NCI-H345 (cell line): Measurements from ENCODE around the gene C10orf105.
A peak's percentile ranks its signal among the peaks of the same experiment; 100 is the strongest.

Experiments
- DNase-seq: peaks from one replicate; lab custom pipeline; 2025; lab: John Stamatoyannopoulos, UW

C10orf105 gene

GRCh38 chr10:71697938-71698709 is 21.5 kb downstream of the C10orf105 start:
- no peak for DNase-seq

GRCh38 chr10:71696628-71697326 is 22.8 kb downstream of the C10orf105 start:
- peak; percentile 29 for DNase-seq

DNA sequence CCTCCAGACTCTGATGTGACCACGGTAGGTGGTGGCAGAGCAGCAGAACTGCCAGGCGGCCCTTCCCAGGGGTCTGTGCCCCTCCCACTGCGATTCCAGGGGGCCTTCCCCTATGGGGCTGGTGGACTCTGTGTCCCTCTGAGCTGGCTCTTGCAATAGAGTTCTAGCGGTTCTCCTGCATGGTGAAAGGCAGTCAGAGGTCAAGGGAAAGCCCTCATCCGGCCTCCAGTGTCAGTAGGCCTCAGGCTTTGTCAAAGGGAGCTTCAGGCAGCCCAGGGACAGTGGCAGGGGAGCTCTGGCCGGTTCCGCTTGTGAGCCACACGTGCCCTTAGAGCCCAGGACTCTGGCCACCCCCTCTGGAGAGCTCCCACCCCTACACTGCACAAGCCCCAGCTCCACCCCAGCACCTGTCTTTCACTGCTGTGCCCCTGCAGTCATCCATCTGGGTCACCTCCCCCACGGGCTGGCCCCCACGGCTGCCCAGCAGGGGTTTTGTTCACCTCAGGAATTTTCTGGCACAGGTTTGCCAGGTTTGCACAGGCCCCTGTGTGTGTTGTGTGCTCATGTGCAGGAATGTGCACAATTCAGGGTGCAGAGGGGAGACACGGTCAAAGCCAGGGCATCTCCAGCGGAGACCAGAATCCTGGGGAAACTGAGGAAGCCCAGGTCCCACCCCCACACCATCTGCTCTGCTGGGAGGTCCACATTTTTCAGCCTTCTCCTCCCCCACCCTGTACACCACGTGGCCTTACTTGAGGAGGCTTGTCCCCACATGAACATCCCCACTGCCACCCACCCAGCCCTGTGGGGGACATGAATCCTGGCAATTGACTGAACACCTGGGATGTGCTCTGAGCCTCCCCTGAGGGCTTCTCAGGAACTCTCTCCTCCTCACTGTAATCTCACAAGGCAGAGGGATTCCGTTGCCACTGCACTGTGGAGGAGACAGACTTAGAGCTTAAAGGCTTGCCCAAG is 23.8 kb downstream of the C10orf105 start:
- no peak for DNase-seq

GRCh38 chr10:71694567-71694968 is 25.0 kb downstream of the C10orf105 start:
- DNase-seq = no peak

GRCh38 chr10:71694039-71694501 is 25.5 kb downstream of the C10orf105 start:
- DNase-seq = no peak

GRCh38 chr10:71693377-71693776 is 26.2 kb downstream of the C10orf105 start:
- DNase-seq = no peak

DNA sequence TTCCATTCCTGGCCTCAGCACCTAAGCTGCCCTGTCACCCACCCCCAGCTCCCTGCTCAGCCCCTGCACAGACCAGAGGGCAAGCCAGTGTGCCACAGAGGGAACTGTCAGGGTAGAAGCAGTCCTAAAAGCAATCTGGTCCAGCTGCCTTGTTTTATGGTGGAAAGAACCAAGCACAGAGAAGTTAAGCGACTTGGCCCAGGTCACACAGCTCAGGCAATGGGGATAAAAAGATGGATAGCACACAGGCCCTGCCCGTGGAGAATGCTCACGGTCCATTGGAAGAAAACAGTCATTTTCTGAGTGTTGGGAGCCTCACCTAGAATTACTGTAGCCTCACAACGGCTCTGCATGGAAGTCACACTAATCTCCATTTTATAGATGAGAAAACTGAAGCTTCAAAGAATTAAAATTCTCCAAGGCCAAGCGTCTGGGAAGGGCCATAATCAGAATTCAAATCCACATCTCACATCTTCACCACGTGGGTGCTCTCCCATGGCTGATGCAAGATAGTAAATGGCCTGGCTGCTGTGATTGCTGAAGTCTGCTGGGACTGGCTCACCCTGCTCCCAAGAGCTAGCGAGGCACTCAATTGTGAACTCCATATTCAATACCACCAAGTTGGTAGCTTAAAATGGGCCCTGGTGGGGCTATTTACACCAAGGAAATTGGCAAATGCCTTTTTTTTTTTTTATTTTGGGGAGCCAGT is 26.8 kb downstream of the C10orf105 start:
- no peak for DNase-seq

DNA sequence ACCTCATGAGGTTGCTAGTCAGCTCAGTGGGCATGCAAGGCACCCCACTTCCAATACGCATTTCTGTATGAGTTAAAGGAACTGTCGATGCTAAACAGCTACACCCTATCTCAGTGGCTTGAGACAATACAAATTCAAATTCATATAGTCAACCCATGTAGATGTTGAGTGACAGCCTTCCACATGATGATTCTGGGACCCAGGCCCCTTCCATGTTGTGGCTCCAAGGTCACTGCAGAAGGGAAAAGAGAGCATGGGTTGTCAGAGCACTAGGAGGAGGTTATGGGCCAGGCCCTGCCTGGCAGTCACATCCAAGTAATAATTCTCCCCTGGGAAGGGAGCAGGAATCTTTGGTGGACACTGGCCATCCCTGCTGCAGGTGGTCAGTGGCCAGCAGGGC is 28.2 kb downstream of the C10orf105 start:
- no peak for DNase-seq

DNA sequence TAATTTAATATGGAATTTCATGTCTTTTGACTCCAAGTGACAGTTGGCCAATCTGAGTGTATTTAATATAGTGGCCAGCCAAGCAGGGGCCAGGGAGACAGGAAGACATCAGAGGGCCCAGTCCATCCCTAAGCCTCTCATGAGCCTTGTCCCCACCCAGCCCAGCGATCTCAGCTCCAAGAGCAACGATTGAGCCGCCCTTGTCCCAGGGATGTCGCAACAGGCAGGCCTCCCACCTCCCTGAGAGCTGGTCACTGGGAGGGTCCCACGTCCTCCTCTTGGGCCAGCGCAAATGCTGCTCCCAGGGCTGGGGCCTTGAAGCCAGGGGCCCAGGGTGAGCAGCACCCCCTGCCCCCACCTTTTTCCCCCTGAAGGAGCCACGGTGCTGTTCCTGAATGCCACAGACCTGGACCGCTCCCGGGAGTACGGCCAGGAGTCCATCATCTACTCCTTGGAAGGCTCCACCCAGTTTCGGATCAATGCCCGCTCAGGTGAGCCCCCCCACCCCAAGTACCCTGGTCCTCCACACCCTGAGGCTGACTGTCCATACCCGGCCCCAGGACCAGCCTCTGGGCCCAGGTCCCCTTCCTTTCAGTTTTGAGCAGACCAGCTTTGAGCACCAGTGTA is 29.4 kb downstream of the C10orf105 start:
- no peak for DNase-seq

GRCh38 chr10:71688256-71688655 is 31.3 kb downstream of the C10orf105 start:
- no peak for DNase-seq

DNA sequence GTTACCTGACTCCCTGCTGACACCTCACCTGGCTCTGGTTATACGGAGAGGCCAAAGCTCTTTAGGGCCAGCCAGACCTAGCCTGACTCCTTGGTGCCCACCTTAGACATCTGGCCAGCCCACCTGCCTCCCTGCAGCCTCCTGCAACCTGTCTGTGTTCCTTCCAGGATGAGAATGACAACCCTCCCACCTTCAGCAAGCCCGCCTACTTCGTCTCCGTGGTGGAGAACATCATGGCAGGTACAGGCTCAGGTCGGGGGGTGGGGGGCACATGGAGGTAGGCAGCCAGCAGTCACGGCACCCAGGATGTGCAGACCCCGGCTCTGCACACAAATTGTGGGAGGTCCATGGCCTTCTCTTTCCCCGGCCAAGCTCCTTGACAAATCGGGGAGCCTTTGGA is 32.1 kb downstream of the C10orf105 start:
- DNase-seq = no peak

DNA sequence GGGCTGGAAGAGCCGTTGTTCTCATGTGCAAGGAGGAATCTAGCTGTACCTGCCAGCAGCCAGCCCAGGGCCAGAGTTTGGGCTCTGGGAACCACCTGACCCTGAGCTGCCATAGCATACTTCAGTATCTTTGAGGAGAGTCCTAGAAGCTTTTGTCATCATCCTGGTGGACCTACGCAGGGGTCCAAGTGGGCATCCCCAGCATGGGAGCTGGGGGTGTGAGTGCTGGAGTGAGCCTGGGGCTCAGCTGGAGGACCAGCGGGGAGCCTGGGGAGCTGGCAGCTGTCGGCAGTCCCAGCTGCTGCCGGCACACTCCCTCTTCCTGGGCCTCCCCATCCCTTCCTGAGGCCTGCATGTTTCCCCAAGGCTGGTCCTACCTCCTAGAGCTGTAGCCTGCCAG is 32.5 kb downstream of the C10orf105 start:
- peak; percentile 49 for DNase-seq

GRCh38 chr10:71685554-71686232 is 33.9 kb downstream of the C10orf105 start:
- peak; percentile 11 for DNase-seq

DNA sequence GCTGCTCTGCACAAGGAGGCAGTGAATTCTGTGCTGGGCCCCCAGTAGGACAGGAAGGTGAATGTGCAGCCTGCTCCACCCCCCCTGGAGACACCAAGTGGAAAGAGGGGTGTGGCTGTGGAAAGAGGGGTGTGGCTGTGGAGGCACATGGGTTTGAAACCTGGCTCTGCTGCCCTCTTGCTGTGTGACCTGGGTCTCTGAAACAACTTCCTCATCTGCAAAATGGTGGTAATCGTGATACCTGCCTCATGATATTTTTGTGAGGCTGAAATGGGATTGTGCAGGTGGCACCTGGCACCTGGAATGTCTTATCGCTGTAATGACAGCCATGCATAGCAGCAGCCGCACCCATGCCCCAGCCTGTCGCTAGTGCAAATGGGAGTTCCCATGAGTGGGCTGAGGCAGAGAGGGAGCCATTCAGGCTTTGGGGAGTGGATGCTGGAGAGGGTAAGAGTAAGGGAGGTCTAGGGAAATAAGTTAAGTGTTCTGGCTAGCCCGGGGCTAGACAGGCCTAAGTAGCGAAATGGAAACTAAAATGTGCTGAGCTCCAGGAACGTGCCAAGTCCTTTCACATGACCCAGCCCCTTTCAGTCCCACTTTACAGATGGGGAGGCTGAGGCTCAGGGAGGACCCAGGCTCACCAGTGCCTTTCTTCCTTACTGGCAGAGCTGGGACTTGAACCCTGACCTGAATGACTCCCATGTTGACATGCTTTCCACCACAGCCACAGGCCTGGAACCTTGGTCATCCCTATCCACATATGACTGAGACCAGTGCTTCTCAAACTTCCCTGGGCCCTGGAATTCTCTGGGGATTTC is 35.0 kb downstream of the C10orf105 start:
- no peak for DNase-seq

GRCh38 chr10:71683301-71683700 is 36.3 kb downstream of the C10orf105 start:
- no peak for DNase-seq

- no peak for DNase-seq
These were observed 37.6 kb downstream of the C10orf105 start for GRCh38 chr10:71681977-71682376.

GRCh38 chr10:71679425-71679824 is 40.2 kb downstream of the C10orf105 start:
- no peak for DNase-seq

DNA sequence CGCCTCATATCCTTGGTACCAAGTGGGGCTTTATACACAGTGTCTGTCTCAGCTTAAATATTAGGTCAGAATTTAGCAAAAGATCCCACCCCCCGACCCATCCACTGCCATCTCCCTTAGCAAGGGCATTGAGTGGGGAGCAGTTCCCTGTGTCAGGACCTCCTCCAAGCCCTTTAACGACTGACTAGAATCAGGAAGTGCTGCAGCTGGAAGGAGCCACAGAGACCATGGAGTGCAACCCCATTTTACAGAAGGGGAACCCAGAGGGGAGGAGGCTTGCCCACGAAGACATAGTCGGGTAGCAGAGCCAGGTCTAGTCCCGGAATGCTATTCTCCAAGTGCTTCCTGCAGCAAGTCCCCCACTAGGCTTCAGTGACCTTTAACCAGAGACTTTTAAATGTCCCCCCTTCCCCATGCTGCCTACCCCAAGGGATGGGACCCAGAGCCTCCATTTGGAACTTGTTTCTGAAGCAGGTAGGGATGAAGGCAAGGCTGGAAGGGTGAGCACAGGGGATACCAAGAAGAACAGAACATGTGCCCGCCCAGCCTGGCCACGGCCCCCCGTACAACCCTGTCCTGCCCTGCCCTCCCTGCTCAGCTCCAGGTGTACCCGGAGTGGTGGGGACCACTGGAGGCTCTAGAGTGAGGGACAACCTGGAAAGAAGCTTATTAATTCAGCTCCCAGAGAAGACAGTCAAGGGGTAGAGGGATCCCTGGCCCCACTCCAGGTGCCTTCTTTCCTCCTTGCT is 41.3 kb downstream of the C10orf105 start:
- DNase-seq = no peak

- no peak for DNase-seq
These were observed 42.3 kb downstream of the C10orf105 start for GRCh38 chr10:71677261-71677660.
